DMS79 treated with DMSO at 0.1 percent for 48 hours (cell line): Measurements from ENCODE around the gene DGKB.

Experiments
- DNase-seq: peaks from one replicate; lab custom pipeline; 2025; lab: John Stamatoyannopoulos, UW

DGKB gene

DNA sequence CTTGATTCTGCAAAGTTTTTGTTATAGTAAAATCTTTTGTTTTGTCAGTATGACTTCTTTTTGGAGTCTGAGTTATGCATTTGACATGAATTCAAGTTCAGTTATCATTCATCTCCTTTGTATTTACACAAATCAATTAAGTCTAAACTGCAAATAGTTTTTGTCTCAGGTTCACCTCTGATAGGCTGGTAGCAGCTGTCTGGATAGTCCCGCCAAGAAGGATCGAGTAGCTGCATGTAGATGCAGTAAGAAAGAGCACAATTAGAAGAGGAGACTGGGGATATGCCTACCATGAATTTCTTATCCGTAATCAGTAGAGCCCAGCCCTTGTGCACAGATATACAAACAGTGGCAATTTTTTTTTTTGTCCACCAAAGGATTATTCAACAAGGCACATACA is 520.6 kb downstream of the DGKB start:
- DNase-seq, result no peak

GRCh38 chr7:14381306-14381705 is 521.2 kb downstream of the DGKB start:
- no peak for DNase-seq

GRCh38 chr7:14380881-14381280 is 521.7 kb downstream of the DGKB start:
- no peak for DNase-seq

GRCh38 chr7:14377646-14378266 is 524.8 kb downstream of the DGKB start:
- no peak for DNase-seq

DNA sequence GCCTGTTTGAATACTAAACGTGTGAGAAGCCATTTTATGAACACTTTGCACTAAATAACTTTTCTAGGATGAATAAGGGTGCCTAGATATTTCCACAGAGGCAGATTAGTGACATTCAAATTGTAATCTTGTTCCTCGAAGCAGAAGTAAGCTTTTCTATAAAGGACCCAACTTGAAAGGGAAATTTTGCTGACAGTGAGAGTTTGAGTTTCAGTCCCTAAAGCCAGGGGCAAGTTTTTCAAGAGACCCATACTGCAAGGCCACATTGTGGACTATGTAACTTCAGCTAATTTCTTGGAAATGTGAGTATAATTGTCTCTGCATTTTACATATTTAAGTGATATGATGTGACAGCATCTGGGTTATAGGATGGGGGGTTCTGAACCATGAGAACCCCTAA is 525.8 kb downstream of the DGKB start:
- no peak for DNase-seq

DNA sequence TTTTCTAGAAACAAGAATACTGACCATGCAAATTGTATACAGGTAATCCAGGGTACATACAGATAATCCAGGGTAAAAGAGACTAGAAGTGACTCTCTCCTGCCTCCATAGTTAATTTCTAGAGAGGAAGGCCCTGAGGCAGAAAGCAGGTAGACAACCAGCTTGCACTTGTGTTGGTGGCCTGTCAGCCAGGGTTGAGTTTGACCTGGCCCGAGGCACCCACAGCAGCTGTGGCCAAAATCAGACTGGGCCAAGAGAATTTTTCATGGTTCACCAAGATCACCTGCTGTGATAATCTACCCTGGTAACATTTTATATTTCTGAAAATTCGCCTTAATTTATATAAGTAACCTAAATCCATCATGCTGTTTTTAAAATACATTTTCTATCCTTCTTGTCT is 526.6 kb downstream of the DGKB start:
- no peak for DNase-seq

DNA sequence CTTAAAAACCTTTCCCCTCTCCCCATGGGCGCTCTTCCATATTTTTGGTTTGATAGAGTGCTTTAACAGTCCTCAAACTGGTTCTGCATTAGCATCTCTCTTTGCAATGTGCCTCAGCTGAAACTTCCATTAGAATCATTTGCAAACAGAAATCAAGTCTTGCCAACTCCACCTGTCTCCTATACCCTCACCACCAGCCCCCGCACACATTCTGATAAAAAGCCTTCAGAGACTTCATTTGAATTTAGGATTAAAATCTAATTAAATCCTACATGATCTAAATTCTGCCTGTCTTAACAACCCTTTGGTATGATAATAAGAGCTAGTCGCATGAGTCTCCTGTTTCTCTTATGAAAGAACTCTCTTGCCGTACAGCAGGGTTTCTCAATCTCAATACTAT is 528.2 kb downstream of the DGKB start:
- DNase-seq, result no peak

DNA sequence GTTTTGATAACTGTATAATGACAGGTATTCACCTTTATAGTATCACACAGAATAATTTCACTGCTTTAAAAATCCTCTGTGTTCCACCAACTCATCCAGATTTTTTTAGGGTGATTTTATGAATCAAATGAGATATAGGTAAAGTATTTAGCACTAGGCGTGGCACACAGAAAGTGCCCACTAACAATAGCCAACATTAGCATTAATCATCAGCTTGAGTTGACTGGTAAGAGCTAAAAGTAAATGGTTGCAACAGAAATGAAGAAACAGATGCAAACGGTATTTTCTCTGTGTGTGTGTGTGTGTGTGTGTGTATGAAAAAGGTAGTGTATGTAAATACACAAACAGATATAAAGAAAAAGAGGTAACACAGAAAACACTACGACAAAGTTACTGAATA is 534.3 kb downstream of the DGKB start:
- DNase-seq, result no peak

- no peak for DNase-seq
These were observed 551.4 kb downstream of the DGKB start for GRCh38 chr7:14351167-14351566.

DNA sequence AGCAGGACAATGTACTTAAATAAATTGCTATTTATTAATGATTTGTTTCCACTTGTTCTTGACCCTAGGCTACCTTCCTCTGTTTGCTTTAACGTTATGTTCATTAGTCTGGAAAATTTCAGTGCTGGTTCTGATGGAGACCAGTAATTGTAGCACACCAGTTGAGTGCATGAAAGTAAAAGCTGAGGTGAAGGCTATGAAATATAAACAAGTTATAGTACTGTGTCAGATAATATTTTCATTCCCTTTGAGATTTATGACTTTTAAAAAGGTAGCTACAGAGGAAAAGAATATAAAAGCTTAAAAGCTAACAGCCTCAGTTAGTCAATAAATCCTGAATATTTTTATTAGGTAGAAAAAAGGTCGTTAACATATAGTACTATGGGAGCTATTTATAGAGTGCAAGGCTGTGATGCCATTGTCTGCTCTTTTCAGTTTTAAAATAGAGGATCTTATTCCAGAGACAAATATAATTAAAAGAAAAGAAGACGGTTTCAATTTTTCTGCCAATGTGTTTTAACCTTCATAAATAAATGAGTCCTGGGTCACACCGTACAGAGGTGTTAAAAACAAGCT is 561.3 kb downstream of the DGKB start:
- DNase-seq, result peak; percentile 54

- peak; percentile 54 for DNase-seq
These were observed 562.0 kb downstream of the DGKB start for GRCh38 chr7:14340393-14341074.

DNA sequence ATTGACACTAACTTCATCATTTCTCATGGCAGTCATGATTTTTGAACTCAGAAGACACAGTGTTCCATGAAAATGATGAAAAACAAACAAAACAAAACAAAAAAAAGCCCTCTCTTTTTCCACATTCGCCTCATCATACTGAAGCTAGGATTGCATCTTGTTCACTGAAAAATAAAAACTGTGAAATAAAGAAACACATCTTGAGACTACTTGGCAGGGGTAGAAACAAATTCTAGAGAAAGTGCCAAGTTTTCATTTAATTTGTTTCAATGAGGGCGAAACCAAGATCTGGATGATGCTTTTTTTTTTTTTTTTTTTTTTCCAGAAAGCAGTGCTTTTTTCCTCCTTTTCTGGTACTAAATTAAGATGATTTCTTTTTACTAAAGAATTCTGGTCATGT is 562.7 kb downstream of the DGKB start:
- peak; percentile 13 for DNase-seq

- DNase-seq, result no peak
These were observed 566.3 kb downstream of the DGKB start for GRCh38 chr7:14336256-14336655.

DNA sequence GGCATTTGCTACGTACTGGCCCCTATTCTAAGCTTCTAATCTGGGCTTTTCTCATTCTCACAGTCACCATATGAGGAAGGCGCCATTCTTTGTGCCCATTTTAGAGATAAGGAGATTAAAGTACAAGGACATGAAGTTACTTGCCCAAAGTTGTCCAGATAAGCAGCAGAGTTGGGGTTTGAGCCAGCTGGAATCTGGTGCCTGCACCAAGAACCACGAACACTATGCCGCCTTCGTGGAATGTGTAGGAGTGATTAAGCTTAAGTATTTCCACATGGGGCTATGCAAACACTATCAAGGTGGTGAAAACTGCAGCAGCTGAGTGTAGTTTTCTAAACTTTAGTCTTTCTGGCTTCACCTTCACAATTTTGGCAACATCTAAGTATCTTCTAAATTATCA is 570.4 kb downstream of the DGKB start:
- no peak for DNase-seq

- DNase-seq, result no peak
These were observed 577.8 kb downstream of the DGKB start for GRCh38 chr7:14324767-14325166.

DNA sequence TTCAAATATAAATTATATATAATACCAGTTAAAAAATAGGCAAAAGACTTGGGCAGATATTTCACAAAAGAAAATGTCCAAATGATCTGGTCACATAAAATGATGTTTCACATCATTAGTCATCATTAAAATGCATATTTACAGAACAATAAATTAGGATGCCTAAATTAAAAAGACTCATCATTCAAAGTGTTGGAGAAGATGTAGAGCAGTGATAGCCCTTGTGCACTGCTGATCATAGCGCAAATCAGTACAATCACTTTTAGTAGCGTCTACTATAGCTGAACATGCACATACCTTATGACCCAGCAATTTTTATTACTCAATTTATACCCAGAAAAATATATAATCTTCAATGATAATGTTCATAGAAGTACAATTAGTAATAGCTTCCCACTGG is 579.8 kb downstream of the DGKB start:
- DNase-seq, result no peak

DNA sequence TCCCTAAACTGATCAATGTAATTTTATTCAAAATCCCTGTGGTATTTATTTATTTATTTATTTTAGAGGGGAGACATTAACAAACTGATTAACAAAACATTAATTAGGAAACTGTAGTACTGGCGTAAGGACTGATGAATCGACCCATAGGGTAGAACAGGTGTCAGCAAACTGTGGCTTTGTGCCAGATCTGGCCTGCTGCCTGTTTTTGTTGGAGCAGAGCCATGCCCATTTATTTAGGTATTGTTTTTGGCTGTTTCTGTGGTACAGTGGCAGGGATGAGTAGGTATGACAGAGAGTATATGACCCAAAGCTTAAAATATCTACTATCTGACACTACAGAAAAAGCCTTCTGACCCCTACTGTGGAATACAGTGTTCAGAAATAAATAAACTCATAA is 580.6 kb downstream of the DGKB start:
- DNase-seq, result peak; percentile 21

GRCh38 chr7:14309432-14309831 is 593.1 kb downstream of the DGKB start:
- no peak for DNase-seq

DNA sequence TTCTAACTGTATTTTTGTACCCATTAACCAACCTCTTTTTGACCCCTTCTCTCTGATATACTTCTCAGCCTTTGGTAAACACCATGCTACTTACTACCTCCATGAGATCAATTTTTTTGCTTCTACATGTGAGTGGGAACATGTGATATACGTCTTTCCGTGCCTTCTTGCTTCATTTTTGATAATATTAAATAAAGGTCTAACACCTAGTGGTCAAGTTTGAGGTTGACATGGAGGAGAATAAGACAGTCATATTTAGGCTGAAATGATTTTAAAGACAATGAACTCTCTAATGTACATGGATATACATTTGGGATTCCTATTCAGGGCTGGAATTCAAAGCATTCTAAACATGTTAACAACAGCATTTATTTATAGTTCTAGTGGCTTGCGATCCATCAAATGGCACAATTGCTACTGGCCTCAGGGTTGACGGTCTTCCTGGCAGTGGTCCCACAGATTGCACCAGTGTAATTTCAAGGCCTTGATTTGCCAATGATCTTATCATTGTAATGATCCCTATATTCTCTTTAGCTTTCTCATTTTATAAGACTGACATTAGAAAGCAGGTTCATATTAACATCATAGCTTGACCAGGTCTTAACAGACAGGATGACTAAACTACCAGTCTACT is 597.2 kb downstream of the DGKB start:
- DNase-seq, result no peak

GRCh38 chr7:14303536-14303935 is 599.0 kb downstream of the DGKB start:
- no peak for DNase-seq

DNA sequence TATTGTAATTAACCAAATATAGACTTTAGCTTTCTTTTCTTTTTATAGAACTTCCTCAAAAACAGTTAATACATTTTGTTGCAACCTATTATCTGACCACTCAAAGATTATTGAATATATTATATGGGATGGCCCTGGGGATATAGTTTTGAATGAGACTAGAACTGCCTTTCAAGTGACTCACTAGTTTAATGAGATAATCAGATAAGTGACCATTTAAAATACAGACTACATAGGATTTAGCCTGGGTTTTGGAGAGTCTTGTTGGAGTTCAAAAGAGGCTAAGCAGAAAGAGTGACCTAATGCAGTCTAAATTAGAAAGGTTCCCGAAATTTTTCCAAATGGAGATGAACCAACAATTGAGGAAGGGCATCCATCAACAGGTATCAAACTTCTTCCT is 607.9 kb downstream of the DGKB start:
- DNase-seq, result no peak

DNA sequence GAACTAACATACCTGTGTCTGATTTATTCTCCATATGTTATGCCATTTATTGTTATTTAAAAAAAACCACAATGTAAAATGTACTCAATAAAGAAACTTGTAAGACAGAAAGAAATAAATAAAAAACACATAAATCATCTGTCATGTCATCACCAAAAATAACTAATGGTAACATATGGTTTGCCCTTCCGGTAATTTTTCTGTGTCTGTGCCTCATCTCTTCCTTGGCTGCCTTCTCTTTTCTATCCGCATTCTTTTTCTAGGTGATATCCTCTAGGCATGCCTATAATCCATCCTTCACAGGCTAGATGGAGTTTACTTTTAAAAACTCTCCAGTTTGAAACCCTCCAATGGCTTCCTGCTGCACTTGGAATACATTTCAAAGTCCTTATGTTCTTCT is 609.1 kb downstream of the DGKB start:
- DNase-seq, result no peak

DNA sequence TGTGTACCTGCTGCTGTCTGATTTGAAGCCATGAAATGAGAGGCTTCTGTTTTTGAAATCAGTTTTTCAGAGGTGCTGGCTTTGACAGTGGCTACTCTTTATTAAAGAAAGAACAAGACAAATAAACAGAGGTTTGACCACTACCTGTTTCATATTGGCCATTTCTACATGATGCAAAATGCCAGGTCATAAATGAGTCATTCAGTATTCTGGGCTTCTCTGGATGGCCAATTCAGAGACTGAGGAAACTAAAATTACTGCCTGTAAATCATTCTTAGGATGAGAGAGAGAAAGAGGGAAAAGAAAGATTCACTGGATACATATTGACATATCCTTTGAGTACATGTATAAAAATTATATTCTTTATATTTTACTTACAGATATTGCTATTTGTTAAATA is 609.8 kb downstream of the DGKB start:
- DNase-seq, result no peak
